ENCODE data around the gene ZNF384. TPM values are rescaled to one million over a fixed set of nuclear protein-coding genes. Genes with fewer than 3 reads are reported as not detected.

ZNF384 gene
- total and polyA plus RNA-seq, 4 donors, result 23.2 to 66.7 (median 51.9) TPM

GRCh38 chr12:6652391-6652790 lies 36.8 kb downstream of the ZNF384 start:
- no peak overlapping the region for H3K4me3 ChIP-seq (ENCODE audit: low read length in 2 of 2)
- peak in 1 of 2 donors; percentile 20 for DNase-seq
- no peaks in the 10 kb centered on the region for H3K9me3 ChIP-seq (ENCODE audit: control insufficient read depth, low read length)
- intact Hi-C loops (cut with DNase I), result no loop called here
- no peaks in the 10 kb centered on the region for H3K4me1 ChIP-seq (ENCODE audit: control insufficient read depth in 1 of 2, insufficient read depth in 2 of 2, low read length in 2 of 2)
- peaks cover 9 to 16% of the 10 kb centered on the region in 2 donors for H3K36me3 ChIP-seq (ENCODE audit: control insufficient read depth in 1 of 2, insufficient read depth in 2 of 2, low read length in 1 of 2)
- ATAC-seq (ENCODE audit: low FRiP score), result no peak
- WGBS, 2 donors, result 83 to 90% methylated on average over 12 of the region's 12 CpGs
- H3K27ac ChIP-seq (ENCODE audit: low read depth in 1 of 2, low read length in 2 of 2), result no peak overlapping the region
- no peaks in the 10 kb centered on the region for H3K27me3 ChIP-seq (ENCODE audit: control insufficient read depth in 1 of 2, insufficient read depth in 2 of 2, low read length in 1 of 2)

GRCh38 chr12:6650832-6651231 lies 38.3 kb downstream of the ZNF384 start:
- WGBS, 2 donors, result 84 to 85% methylated on average over 8 of the region's 8 CpGs
- Histone ChIP-seq H3K27me3 (ENCODE audit: control insufficient read depth in 1 of 2, insufficient read depth in 2 of 2, low read length in 1 of 2) (no peaks in the 10 kb centered on the region), H3K9me3 (ENCODE audit: control insufficient read depth, low read length) (no peaks in the 10 kb centered on the region), H3K36me3 (ENCODE audit: control insufficient read depth in 1 of 2, insufficient read depth in 2 of 2, low read length in 1 of 2) (peaks cover 9 to 16% of the 10 kb centered on the region in 2 donors), H3K27ac (ENCODE audit: low read depth in 1 of 2, low read length in 2 of 2) (no peak overlapping the region), H3K4me3 (ENCODE audit: low read length in 2 of 2) (no peak overlapping the region), H3K4me1 (ENCODE audit: control insufficient read depth in 1 of 2, insufficient read depth in 2 of 2, low read length in 2 of 2) (no peaks in the 10 kb centered on the region)
- DNase-seq (peak in 1 of 2 donors; percentile 12), ATAC-seq (ENCODE audit: low FRiP score) (no peak)
- intact Hi-C loops (cut with DNase I), result no loop called here

GRCh38 chr12:6647083-6647604 lies 42.0 kb downstream of the ZNF384 start, which contains the start of gene ACRBP:
ACRBP (minus strand) TSS chr12:6647432; CDS start chr12:6647366, 66 bp downstream.
- Histone ChIP-seq H3K4me1 (ENCODE audit: control insufficient read depth in 1 of 2, insufficient read depth in 2 of 2, low read length in 2 of 2) (no peaks in the 10 kb centered on the region), H3K4me3 (ENCODE audit: low read length in 2 of 2) (peak within 1 kb of the TSS in 1 of 2 donors; percentile 15), H3K27me3 (ENCODE audit: control insufficient read depth in 1 of 2, insufficient read depth in 2 of 2, low read length in 1 of 2) (no peaks in the 10 kb centered on the region), H3K27ac (ENCODE audit: low read depth in 1 of 2, low read length in 2 of 2) (no peak within 1 kb of the TSS), H3K36me3 (ENCODE audit: control insufficient read depth in 1 of 2, insufficient read depth in 2 of 2, low read length in 1 of 2) (peaks cover 0 to 9% of the 10 kb centered on the region in 2 donors), H3K9me3 (ENCODE audit: control insufficient read depth, low read length) (no peaks in the 10 kb centered on the region)
- DNase-seq, result peak; percentile 87 to 93
- WGBS, 2 donors, result 4 to 11% methylated on average over 31 to 38 of the region's 38 CpGs
- peak; percentile 92 for ATAC-seq (ENCODE audit: low FRiP score)
- intact Hi-C loops (cut with DNase I), result no loop called here

GRCh38 chr12:6646276-6647082 lies 42.7 kb downstream of the ZNF384 start:
- H3K36me3 ChIP-seq (ENCODE audit: control insufficient read depth in 1 of 2, insufficient read depth in 2 of 2, low read length in 1 of 2), result peaks cover 0 to 7% of the 10 kb centered on the region in 2 donors
- no peaks in the 10 kb centered on the region for H3K27me3 ChIP-seq (ENCODE audit: control insufficient read depth in 1 of 2, insufficient read depth in 2 of 2, low read length in 1 of 2)
- H3K27ac ChIP-seq (ENCODE audit: low read depth in 1 of 2, low read length in 2 of 2), result no peak overlapping the region
- intact Hi-C loops (cut with DNase I), result no loop called here
- DNase-seq (no peak), ATAC-seq (ENCODE audit: low FRiP score) (peak; percentile 15)
- peak overlapping the region in 1 of 2 donors; percentile 15 for H3K4me3 ChIP-seq (ENCODE audit: low read length in 2 of 2)
- no peaks in the 10 kb centered on the region for H3K4me1 ChIP-seq (ENCODE audit: control insufficient read depth in 1 of 2, insufficient read depth in 2 of 2, low read length in 2 of 2)
- H3K9me3 ChIP-seq (ENCODE audit: control insufficient read depth, low read length), result no peaks in the 10 kb centered on the region
- WGBS, 2 donors, result 60 to 61% methylated on average over 28 of the region's 28 CpGs

GRCh38 chr12:6644903-6645302 lies 44.3 kb downstream of the ZNF384 start:
- Histone ChIP-seq H3K9me3 (ENCODE audit: control insufficient read depth, low read length) (no peaks in the 10 kb centered on the region), H3K4me3 (ENCODE audit: low read length in 2 of 2) (no peak overlapping the region), H3K4me1 (ENCODE audit: control insufficient read depth in 1 of 2, insufficient read depth in 2 of 2, low read length in 2 of 2) (no peaks in the 10 kb centered on the region), H3K27me3 (ENCODE audit: control insufficient read depth in 1 of 2, insufficient read depth in 2 of 2, low read length in 1 of 2) (no peaks in the 10 kb centered on the region), H3K27ac (ENCODE audit: low read depth in 1 of 2, low read length in 2 of 2) (no peak overlapping the region), H3K36me3 (ENCODE audit: control insufficient read depth in 1 of 2, insufficient read depth in 2 of 2, low read length in 1 of 2) (no peaks in the 10 kb centered on the region)
- ATAC-seq (ENCODE audit: low FRiP score) (no peak), DNase-seq (peak in 1 of 2 donors; percentile 57)
- intact Hi-C loops (cut with DNase I), result no loop called here
- WGBS, 2 donors, result 23 to 28% methylated on average over 5 of the region's 5 CpGs

GRCh38 chr12:6644257-6644596 lies 44.9 kb downstream of the ZNF384 start:
- intact Hi-C loops (cut with DNase I), result no loop called here
- no peaks in the 10 kb centered on the region for H3K36me3 ChIP-seq (ENCODE audit: control insufficient read depth in 1 of 2, insufficient read depth in 2 of 2, low read length in 1 of 2)
- no peak overlapping the region for H3K4me3 ChIP-seq (ENCODE audit: low read length in 2 of 2)
- H3K27me3 ChIP-seq (ENCODE audit: control insufficient read depth in 1 of 2, insufficient read depth in 2 of 2, low read length in 1 of 2), result no peaks in the 10 kb centered on the region
- ATAC-seq (ENCODE audit: low FRiP score) (no peak), DNase-seq (peak in 1 of 2 donors; percentile 54)
- no peak overlapping the region for H3K27ac ChIP-seq (ENCODE audit: low read depth in 1 of 2, low read length in 2 of 2)
- 76 to 77% methylated on average over 6 of the region's 6 CpGs for WGBS, 2 donors
- no peaks in the 10 kb centered on the region for H3K9me3 ChIP-seq (ENCODE audit: control insufficient read depth, low read length)
- no peaks in the 10 kb centered on the region for H3K4me1 ChIP-seq (ENCODE audit: control insufficient read depth in 1 of 2, insufficient read depth in 2 of 2, low read length in 2 of 2)

GRCh38 chr12:6643569-6644256 lies 45.5 kb downstream of the ZNF384 start:
- intact Hi-C loops (cut with DNase I), result no loop called here
- ATAC-seq (ENCODE audit: low FRiP score) (no peak), DNase-seq (peak; percentile 64 to 65)
- no peaks in the 10 kb centered on the region for H3K36me3 ChIP-seq (ENCODE audit: control insufficient read depth in 1 of 2, insufficient read depth in 2 of 2, low read length in 1 of 2)
- H3K4me3 ChIP-seq (ENCODE audit: low read length in 2 of 2), result no peak overlapping the region
- no peaks in the 10 kb centered on the region for H3K9me3 ChIP-seq (ENCODE audit: control insufficient read depth, low read length)
- WGBS, 2 donors, result 90 to 92% methylated on average over 6 of the region's 6 CpGs
- H3K27me3 ChIP-seq (ENCODE audit: control insufficient read depth in 1 of 2, insufficient read depth in 2 of 2, low read length in 1 of 2), result no peaks in the 10 kb centered on the region
- H3K27ac ChIP-seq (ENCODE audit: low read depth in 1 of 2, low read length in 2 of 2), result no peak overlapping the region
- no peaks in the 10 kb centered on the region for H3K4me1 ChIP-seq (ENCODE audit: control insufficient read depth in 1 of 2, insufficient read depth in 2 of 2, low read length in 2 of 2)

- 57 to 58% methylated on average over 4 of the region's 4 CpGs for WGBS, 2 donors
- no peak overlapping the region for H3K4me3 ChIP-seq (ENCODE audit: low read length in 2 of 2)
- ATAC-seq (ENCODE audit: low FRiP score), result no peak
Measured at GRCh38 chr12:6641131-6641530, 48.0 kb downstream of the ZNF384 start.

More at GRCh38 chr12:6641131-6641530, 48.0 kb downstream of the ZNF384 start:
- H3K36me3 ChIP-seq (ENCODE audit: control insufficient read depth in 1 of 2, insufficient read depth in 2 of 2, low read length in 1 of 2), result no peaks in the 10 kb centered on the region
- no peaks in the 10 kb centered on the region for H3K4me1 ChIP-seq (ENCODE audit: control insufficient read depth in 1 of 2, insufficient read depth in 2 of 2, low read length in 2 of 2)
- no peak for DNase-seq
- intact Hi-C loops (cut with DNase I), result no loop called here
- H3K27ac ChIP-seq (ENCODE audit: low read depth in 1 of 2, low read length in 2 of 2), result no peak overlapping the region
- H3K27me3 ChIP-seq (ENCODE audit: control insufficient read depth in 1 of 2, insufficient read depth in 2 of 2, low read length in 1 of 2), result no peaks in the 10 kb centered on the region
- no peaks in the 10 kb centered on the region for H3K9me3 ChIP-seq (ENCODE audit: control insufficient read depth, low read length)
